B cell (primary cell): ENCODE measurements around the gene MAP4K5. TPM values are rescaled to one million over a fixed set of nuclear protein-coding genes. Genes with fewer than 3 reads are reported as not detected.
"Not testable (repeated sequence)": the region's sequence is repeated elsewhere in the genome, so short reads cannot be mapped to it uniquely, and the experiment has no call there.

ENCODE experiments used
- ATAC-seq: fragments of 200-7000 bp; cut with Tn5 transposase; one replicate; pipeline ENCODE4 v1.10.0; 2021; ENCODE audit warnings: low read depth, mild to moderate bottlenecking, moderate number of reproducible peaks, moderate library complexity
- CTCF ChIA-PET: fragments of 350-600 bp; sonication (Branson Sonifier 250); formaldehyde crosslinking; loops from one replicate; lab custom pipeline; 2021; ENCODE audit warnings: antibody characterized with exemption, inconsistent platforms; lab: Charles Lee
- POLR2A ChIA-PET: fragments of 350-600 bp; sonication (Branson Sonifier 250); formaldehyde crosslinking; loops from one replicate; lab custom pipeline; 2021; ENCODE audit warnings: antibody characterized with exemption; lab: Charles Lee
- DNase-seq: peaks from one replicate; pipeline ENCODE4 v3.0.0; 2013
- H2AFZ ChIP-seq: 2 replicates; pipeline ENCODE4 v1.6.1; 2012; ENCODE audit warnings: mild to moderate bottlenecking, low read depth, low read length; ENCODE audit not compliant: insufficient read depth, poor library complexity, severe bottlenecking
- H3K27ac ChIP-seq, 2 donors: 1 replicate in 1 of 2; 2 replicates in 1 of 2; pipeline ENCODE4 v1.5.1; 2012 to 2013; ENCODE audit warnings: low read length in 2 of 2, mild to moderate bottlenecking in 2 of 2, moderate library complexity in 1 of 2
- H3K27me3 ChIP-seq, 4 experiments: fragments of 200-600 bp in 1 of 4; sonication (generic) in 1 of 4; replicated peaks in 1 of 4; 1 replicate in 2 of 4; 2 replicates in 2 of 4; pipeline versions ENCODE4 v1.6.1 to v1.7.0; 2013 to 2016; ENCODE audit warnings: low read length in 3 of 4, mild to moderate bottlenecking in 2 of 4, mixed read lengths in 1 of 4, moderate library complexity in 1 of 4; ENCODE audit not compliant: insufficient read depth in 4 of 4, control insufficient read depth in 3 of 4; ENCODE audit errors: control extremely low read depth in 1 of 4
- H3K36me3 ChIP-seq, 2 experiments: replicated peaks in 1 of 2; 1 replicate in 1 of 2; 2 replicates in 1 of 2; pipeline versions ENCODE4 v1.6.1 to v1.7.1; 2013; ENCODE audit warnings: low read length in 1 of 2; ENCODE audit not compliant: insufficient read depth in 2 of 2, control insufficient read depth in 1 of 2; ENCODE audit errors: control extremely low read depth in 1 of 2, extremely low read depth in 1 of 2
- H3K4me1 ChIP-seq, 2 donors: fragments of 200-600 bp in 1 of 2; sonication (generic) in 1 of 2; 1 replicate in 1 of 2; 2 replicates in 1 of 2; pipeline versions ENCODE4 v1.5.1 to v1.6.1; 2013 to 2017; ENCODE audit warnings: low read length in 2 of 2; ENCODE audit not compliant: control insufficient read depth in 2 of 2, insufficient read depth in 2 of 2
- H3K4me2 ChIP-seq: replicated peaks from 2 replicates; pipeline ENCODE3; 2012; ENCODE audit warnings: mild to moderate bottlenecking, low read depth, low read length; ENCODE audit not compliant: poor library complexity, severe bottlenecking
- H3K4me3 ChIP-seq, 5 experiments: fragments of 200-600 bp in 1 of 5; sonication (generic) in 1 of 5; 1 replicate in 3 of 5; 2 replicates in 2 of 5; pipeline versions ENCODE4 v1.5.1 to v1.7.0; 2011 to 2016; ENCODE audit warnings: low read length in 4 of 5, mild to moderate bottlenecking in 4 of 5, low read depth in 2 of 5, control low read depth in 1 of 5, moderate library complexity in 1 of 5; ENCODE audit not compliant: insufficient read depth in 1 of 5; ENCODE audit errors: control extremely low read depth in 1 of 5, extremely low read depth in 1 of 5
- H3K79me2 ChIP-seq: fragments of 200-600 bp; sonication (generic); one replicate; pipeline ENCODE4 v1.6.0; 2016; ENCODE audit warnings: low read length; ENCODE audit not compliant: control insufficient read depth, insufficient read depth
- H3K9ac ChIP-seq: fragments of 200-600 bp; sonication (generic); 2 replicates; pipeline ENCODE4 v1.6.1; 2017; ENCODE audit warnings: mild to moderate bottlenecking, low read length, moderate library complexity
- H3K9me3 ChIP-seq, 3 donors: one replicate each; pipeline versions ENCODE4 v1.6.1 to v1.7.1; 2013; ENCODE audit warnings: low read length in 2 of 3; ENCODE audit not compliant: control insufficient read depth in 2 of 3, insufficient read depth in 1 of 3; ENCODE audit errors: control extremely low read depth in 1 of 3
- H4K20me1 ChIP-seq: 2 replicates; pipeline ENCODE4 v1.6.0; 2012; ENCODE audit warnings: mild to moderate bottlenecking, low read length; ENCODE audit not compliant: insufficient read depth, control insufficient read depth, poor library complexity, severe bottlenecking
- H3K27ac Mint-ChIP-seq: one replicate; pipeline ENCODE4 v1.8.0; 2021; ENCODE audit warnings: mixed read lengths
- H3K27me3 Mint-ChIP-seq: one replicate; pipeline ENCODE4 v1.8.0; 2021; ENCODE audit warnings: mixed read lengths
- H3K4me1 Mint-ChIP-seq: one replicate; pipeline ENCODE4 v1.8.0; 2021; ENCODE audit warnings: mixed read lengths
- H3K4me3 Mint-ChIP-seq: one replicate; pipeline ENCODE4 v1.8.0; 2021; ENCODE audit warnings: mixed read lengths
- H3K9me3 Mint-ChIP-seq: one replicate; pipeline ENCODE4 v1.8.0; 2022; ENCODE audit warnings: mixed read lengths; ENCODE audit not compliant: insufficient read depth
- EZH2 ChIP-seq: IDR thresholded peaks from 2 replicates; pipeline ENCODE4 v1.6.1; 2012; ENCODE audit warnings: borderline replicate concordance, low read depth, mild to moderate bottlenecking, moderate library complexity, low read length; ENCODE audit not compliant: insufficient read depth, poor library complexity, severe bottlenecking
- WGBS: methylation state at CpG from one replicate; pipeline ENCODE4 v1.1.5; 2013; ENCODE audit warnings: missing lambda C conversion rate; ENCODE audit not compliant: insufficient coverage; 5-methylcytosine and 5-hydroxymethylcytosine counted together
- intact Hi-C: fragments of 100-400 bp; cut with micrococcal nuclease; formaldehyde crosslinking; loops from one replicate; pipeline ENCODE4 v1.10.0; 2022
- polyA plus RNA-seq: library from polyadenylated mRNA; depleted of rRNA; stranded (reverse); fragments of >200 nt; gene quantifications from 2 replicates; pipeline ENCODE4 v1.2.3, GENCODE V29; 2012
- total RNA-seq, 2 donors: library from RNA; stranded (reverse); fragments of 120-200 nt in 1 of 2; gene quantifications; 1 replicate in 1 of 2; 2 replicates in 1 of 2; pipeline versions ENCODE4 v1.2.3 to v1.2.4, GENCODE V29; 2013 to 2022
- TF ChIP-seq, protein P1 (sequence below): fragments of 200-600 bp; IDR thresholded peaks from one replicate; pipeline ENCODE4 v1.8.0; 2022; ENCODE audit warnings: antibody characterized with exemption, mild to moderate bottlenecking

The MAP4K5 gene
- total and polyA plus RNA-seq, 2 donors (not counting 1 experiment from before 2014, with no cell fraction given): 14.1 to 60.0 TPM

- Mint-ChIP-seq H3K27ac (no peak overlapping the region), H3K27me3 (no peaks in the 10 kb centered on the region), H3K4me3 (no peak overlapping the region), H3K9me3 (no peaks in the 10 kb centered on the region), H3K4me1 (peaks cover 11% of the 10 kb centered on the region)
- Histone ChIP-seq H3K36me3 (peaks cover 2 to 5% of the 10 kb centered on the region in 2 experiments), H3K4me2 (no peak overlapping the region), H2AFZ (no peak overlapping the region), H3K9ac (no peak overlapping the region), H3K4me3 (no peak overlapping the region), H3K79me2 (peaks cover 77% of the 10 kb centered on the region), H3K27me3 (no peaks in the 10 kb centered on the region), H3K9me3 (peaks cover 0 to 1% (median 0%) of the 10 kb centered on the region in 3 donors), H4K20me1 (peaks cover 39% of the 10 kb centered on the region), H3K27ac (no peak overlapping the region), H3K4me1 (no peaks in the 10 kb centered on the region)
- WGBS: no CpG with 5 or more reads among the region's 4 CpGs
- TF ChIP-seq, protein P1, sequence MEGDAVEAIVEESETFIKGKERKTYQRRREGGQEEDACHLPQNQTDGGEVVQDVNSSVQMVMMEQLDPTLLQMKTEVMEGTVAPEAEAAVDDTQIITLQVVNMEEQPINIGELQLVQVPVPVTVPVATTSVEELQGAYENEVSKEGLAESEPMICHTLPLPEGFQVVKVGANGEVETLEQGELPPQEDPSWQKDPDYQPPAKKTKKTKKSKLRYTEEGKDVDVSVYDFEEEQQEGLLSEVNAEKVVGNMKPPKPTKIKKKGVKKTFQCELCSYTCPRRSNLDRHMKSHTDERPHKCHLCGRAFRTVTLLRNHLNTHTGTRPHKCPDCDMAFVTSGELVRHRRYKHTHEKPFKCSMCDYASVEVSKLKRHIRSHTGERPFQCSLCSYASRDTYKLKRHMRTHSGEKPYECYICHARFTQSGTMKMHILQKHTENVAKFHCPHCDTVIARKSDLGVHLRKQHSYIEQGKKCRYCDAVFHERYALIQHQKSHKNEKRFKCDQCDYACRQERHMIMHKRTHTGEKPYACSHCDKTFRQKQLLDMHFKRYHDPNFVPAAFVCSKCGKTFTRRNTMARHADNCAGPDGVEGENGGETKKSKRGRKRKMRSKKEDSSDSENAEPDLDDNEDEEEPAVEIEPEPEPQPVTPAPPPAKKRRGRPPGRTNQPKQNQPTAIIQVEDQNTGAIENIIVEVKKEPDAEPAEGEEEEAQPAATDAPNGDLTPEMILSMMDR: no peak
- TF ChIP-seq EZH2: no peak
- intact Hi-C loops: no loop called here
- ChIA-PET CTCF (no interaction called here), POLR2A (no interaction called here)
- DNase-seq: no peak
- ATAC-seq: no peak
Observed at GRCh38 chr14:50512463-50512862, 19.9 kb downstream of the MAP4K5 start.

DNA sequence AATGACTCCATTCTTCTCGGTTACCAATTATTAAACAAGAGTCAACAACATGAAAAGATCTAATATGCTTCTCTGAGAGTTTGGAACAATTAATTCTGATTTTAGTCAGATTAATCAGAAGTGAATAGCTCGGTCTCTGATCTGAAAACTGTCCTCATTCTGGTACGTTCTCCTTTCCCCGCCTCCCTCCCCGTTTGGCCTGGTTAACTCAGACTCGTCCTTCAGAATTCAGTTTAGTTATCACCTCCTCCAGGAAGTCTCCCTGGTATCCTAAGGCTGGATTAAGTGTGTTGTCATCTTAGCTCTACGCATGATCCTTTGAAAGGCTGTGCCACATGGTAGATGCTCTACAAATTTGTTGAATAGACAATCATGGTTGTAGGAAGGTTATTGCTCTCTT lies 22.2 kb downstream of the MAP4K5 start:
- intact Hi-C loops: no loop called here
- Histone ChIP-seq H3K79me2 (peaks cover 56% of the 10 kb centered on the region), H3K27me3 (no peaks in the 10 kb centered on the region), H2AFZ (no peak overlapping the region), H3K4me3 (no peak overlapping the region), H3K4me2 (no peak overlapping the region), H3K27ac (no peak overlapping the region), H3K9me3 (peaks cover 0 to 1% (median 0%) of the 10 kb centered on the region in 3 donors), H3K36me3 (peaks cover 0 to 4% of the 10 kb centered on the region in 2 experiments), H4K20me1 (peaks cover 24% of the 10 kb centered on the region), H3K4me1 (no peaks in the 10 kb centered on the region), H3K9ac (no peak overlapping the region)
- no peak for DNase-seq
- TF ChIP-seq, protein P1: no peak
- no peak for TF ChIP-seq EZH2
- no peaks in the 10 kb centered on the region for H3K27me3 Mint-ChIP-seq
- 100% methylated on average over 1 of the region's 7 CpGs for WGBS
- peaks cover 14% of the 10 kb centered on the region for H3K4me1 Mint-ChIP-seq
- no peaks in the 10 kb centered on the region for H3K9me3 Mint-ChIP-seq
- CTCF ChIA-PET: no interaction called here
- no peak overlapping the region for H3K27ac Mint-ChIP-seq
- no peak for ATAC-seq
- H3K4me3 Mint-ChIP-seq: no peak overlapping the region
- POLR2A ChIA-PET: no interaction called here

DNA sequence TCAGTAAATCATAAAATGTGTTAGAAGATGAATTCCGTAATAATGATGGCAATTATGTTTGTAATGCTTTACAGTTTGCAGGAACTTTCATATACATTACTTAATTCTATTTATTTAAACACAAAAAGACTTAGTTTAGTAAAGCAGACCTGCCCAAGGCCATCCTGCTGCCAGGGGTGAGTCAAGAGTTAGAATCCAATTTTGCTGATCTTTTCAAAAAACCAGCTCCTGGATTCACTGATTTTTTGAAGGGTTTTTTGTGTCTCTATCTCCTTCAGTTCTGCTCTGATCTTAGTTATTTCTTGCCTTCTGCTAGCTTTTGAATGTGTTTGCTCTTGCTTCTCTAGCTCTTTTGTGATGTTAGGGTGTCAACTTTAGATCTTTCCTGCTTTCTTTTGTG lies 25.3 kb downstream of the MAP4K5 start:
- H3K9me3 Mint-ChIP-seq, H3K4me2 ChIP-seq, intact Hi-C loops, H3K9me3 ChIP-seq, H3K9ac ChIP-seq, POLR2A ChIA-PET, H3K4me3 ChIP-seq, H4K20me1 ChIP-seq, H3K27me3 ChIP-seq, DNase-seq, H3K27me3 Mint-ChIP-seq, H3K4me3 Mint-ChIP-seq, H3K27ac Mint-ChIP-seq, H3K27ac ChIP-seq, H3K4me1 ChIP-seq, ATAC-seq, CTCF ChIA-PET, H2AFZ ChIP-seq: not testable (repeated sequence)
- H3K79me2 ChIP-seq: peaks cover 26% of the 10 kb centered on the region
- no CpG with 5 or more reads among the region's 1 CpG for WGBS
- peaks cover 10% of the 10 kb centered on the region in 2 experiments for H3K36me3 ChIP-seq
- H3K4me1 Mint-ChIP-seq: peaks cover 10% of the 10 kb centered on the region
